ENCODE data around the gene B9D1.

Gene B9D1

GRCh38 chr17:19375732-19376131 lies 13.2 kb upstream of the B9D1 start:
- DNase-seq: no peak

GRCh38 chr17:19374136-19374535 lies 11.6 kb upstream of the B9D1 start:
- no peak for DNase-seq

- no peak for DNase-seq
Observed at GRCh38 chr17:19372866-19373504, 10.5 kb upstream of the B9D1 start.

DNA sequence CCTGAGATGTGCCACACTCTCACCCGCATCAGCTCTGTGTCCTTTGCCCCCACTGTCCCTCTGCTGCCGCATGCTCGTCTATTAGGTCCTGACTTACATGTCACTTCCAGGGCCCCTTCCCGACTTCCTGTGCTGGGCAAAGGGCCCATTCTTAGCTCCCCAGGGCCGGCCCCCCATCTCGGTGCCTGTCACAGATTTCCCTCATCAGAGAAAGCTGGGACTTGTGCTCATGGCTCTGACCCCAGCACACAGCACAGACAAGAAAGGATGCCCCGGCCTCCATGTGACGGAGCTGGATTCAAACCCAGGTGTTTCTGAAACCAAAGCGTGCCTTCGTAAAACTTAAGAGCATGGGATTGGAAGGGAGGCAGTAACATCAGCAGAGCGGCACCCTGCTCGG lies 9.9 kb upstream of the B9D1 start:
- DNase-seq: no peak

GRCh38 chr17:19372011-19372370 lies 9.5 kb upstream of the B9D1 start:
- DNase-seq: no peak

- no peak for DNase-seq
Observed at GRCh38 chr17:19371259-19372010, 8.9 kb upstream of the B9D1 start.

DNA sequence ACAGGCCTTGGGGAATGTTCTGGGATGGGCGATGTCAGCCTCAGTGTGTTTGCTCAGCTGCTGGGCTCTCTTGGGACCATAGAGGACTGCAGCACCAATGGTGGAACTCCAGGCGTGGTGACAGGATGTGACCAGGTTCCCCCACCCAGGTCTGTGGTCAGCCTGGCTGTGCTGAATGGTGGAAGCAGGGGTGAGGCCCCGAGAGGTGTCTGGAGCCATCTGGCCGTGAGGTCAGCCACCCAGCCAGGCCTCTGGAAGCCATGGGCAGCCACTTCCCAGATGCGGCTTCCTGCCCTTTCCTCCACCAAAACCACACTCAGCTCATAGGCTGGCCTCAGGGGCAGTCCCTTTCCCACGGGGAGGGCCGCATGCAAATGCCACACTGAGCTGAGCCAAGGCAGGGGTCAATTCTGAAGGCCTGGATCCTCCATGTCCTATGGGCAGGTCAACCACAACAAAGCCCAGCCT lies 8.0 kb upstream of the B9D1 start:
- DNase-seq: no peak

DNA sequence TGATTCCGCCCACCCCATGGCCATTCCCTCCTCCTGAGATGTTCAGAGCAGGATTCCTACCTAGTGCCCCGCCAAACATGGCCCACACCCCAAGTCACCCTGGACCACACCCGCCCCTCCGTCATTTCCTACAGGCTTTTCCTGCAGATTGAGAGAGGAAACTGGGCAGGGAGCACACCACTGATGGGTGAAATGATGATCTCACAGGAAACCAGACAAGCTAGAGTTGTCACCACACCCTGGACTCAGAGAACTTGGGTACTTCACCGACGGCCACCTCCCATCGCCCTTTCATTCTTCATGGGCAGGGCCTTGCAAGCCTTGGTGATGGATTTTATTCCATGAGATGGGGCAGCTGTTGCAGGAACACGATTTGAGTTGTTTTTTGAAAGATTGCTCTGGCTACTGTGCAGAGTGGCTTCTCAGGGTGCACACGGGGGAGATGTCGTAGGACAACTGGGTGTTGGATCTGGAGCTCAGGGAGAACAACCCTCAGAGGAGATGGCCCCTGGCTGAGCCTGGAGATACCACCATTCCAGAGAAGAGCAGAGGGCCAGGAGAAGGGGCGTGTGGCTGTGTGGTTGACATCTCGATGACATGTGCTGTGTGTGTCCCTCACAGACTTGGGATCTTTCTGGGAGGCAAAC lies 7.4 kb upstream of the B9D1 start:
- peak; percentile 66 for DNase-seq

- no peak for DNase-seq
Observed at GRCh38 chr17:19369107-19369778, 6.7 kb upstream of the B9D1 start.

- DNase-seq: no peak
Observed at GRCh38 chr17:19368229-19368628, 5.7 kb upstream of the B9D1 start.

DNA sequence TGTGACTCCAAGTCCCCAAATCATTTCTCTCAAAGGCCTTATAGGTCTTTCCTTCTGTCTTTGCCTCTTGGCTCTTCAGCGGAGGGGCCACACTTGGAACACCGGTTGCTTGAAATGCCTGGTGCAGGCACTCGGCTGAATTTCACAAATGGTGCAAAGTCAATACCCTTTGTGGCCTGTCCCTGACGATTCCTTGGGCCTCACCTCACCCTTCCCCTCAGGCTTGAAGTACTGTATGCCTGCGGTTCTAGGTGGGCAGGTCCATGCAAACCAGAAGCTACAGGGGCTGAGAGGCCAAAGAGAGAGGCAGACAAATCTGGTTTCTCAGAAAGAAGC lies 4.1 kb upstream of the B9D1 start:
- DNase-seq: no peak

DNA sequence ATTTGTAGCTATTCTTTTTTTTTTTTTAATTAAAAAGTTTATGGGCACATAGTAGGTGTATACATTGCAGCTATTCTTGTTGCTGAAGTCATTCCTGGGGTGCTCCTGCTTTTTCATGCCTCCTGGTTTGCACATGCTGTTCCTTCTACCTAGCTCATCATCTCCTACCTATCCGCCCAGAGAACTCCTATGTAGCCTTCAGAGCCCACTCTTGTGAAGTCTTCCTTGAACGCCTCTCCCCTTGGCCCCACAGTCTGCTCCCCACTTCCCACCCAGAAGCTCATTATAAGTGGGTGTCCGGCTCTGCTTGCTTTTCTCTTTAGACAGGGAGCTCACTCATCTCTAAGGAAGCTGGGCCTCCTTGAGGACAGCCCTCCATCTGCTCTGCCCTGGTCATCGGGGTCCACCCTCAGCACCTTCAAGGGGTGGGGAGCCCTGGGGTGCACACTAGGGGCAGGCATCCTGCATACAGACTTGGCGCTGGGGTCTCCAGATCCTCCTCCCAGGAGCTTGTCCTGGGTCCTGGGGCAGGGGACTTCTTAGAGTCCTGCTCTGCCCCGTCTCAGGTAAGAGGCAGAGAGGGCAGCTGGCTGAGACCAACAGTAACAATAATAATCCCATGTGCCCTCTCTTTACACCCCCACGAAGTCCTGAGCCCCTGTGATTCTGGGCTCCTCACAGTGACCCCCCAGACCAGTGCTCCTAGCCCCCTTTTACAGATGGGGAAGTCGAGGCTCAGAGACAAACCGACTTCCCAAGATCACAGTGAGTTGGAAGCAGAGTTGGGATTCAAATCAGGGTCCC lies 3.5 kb upstream of the B9D1 start:
- no peak for DNase-seq

DNA sequence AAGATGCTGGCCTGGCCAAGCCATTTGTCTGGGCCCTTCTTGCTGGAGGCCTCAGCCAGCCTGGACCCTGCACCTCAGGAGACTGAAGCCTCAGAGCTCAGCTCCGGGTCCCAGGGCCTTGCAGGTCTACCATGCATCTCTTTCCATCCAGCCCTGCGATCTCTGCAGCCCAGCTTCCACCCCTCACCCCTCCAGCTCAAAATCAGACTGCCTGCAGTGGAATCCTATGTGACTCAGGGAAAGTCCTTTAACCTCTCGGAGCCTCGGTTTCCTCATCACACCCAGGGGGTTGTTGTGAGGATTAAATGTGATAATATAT lies 2.9 kb upstream of the B9D1 start:
- no peak for DNase-seq

DNA sequence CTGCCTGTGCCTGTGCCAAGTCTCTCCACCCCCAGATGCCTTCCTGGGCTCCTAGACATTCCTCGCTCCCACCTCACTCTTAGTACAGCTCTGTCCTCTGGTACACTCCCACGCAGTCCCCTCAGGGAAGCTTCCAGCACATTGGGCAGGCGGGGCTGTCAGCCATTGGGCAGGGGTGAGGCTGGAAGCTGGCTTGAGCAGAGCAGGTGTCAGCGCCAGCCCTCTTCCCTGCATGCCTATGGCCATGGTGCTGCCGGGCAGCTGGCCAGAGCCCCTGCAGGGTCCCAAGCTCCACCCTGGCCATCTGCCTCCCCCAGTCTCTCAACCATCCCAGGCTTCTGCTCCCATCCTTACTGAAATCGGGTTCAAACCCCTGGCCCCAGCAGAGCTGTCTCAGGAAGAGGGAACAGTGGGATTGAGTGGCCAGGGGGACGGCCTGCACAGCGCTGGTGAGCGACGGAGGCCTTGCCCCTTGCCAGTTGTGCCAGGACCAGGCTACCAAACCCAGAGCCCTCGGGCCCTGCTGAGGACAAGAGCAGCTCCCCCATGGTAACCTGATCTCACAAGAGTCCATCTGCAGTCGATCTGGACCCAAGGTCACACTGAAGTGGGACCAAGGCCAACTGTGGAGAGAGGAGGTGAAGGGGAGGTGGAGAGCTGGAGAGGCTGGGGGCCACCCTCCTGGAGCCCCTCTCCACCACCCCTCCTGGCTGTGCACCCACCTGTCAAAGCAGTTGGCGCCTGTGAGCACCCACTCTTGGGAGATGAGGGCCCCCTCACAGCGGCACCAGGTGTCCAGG lies 2.4 kb upstream of the B9D1 start:
- no peak for DNase-seq

DNA sequence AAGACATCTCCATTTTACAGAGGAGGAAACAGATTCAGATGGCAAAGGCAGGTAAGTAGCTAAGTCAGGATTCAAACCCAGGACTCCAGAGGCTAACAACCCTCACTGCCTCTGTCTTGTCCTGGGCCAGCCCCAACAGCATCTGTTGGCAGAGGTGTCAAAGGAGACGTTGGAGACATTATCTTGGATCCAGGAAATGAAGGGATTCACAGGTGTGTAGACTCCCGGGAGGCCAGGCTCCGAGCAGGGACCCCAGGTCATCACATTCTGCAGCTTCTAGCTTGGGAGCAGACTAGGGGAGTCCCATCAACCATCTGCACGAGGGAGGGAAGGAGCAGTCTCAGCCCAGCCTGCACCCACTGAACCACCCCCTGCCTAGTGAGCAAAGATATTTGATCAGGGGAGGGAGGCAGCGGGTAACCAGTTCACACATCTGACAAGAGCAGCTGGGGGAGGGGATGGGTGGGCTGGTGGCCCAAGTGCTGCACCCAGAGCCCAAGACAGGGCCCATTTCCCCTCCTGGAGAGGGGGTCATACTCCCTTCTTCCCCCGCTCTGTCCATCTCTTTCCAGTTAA lies 1.0 kb upstream of the B9D1 start:
- DNase-seq: no peak

GRCh38 chr17:19363114-19363438 lies 553 bp upstream of the B9D1 start:
- no peak for DNase-seq

- DNase-seq: no peak
Observed at GRCh38 chr17:19361944-19362276, 613 bp downstream of the B9D1 start.

GRCh38 chr17:19361326-19361725 lies 1.2 kb downstream of the B9D1 start:
- DNase-seq: no peak

DNA sequence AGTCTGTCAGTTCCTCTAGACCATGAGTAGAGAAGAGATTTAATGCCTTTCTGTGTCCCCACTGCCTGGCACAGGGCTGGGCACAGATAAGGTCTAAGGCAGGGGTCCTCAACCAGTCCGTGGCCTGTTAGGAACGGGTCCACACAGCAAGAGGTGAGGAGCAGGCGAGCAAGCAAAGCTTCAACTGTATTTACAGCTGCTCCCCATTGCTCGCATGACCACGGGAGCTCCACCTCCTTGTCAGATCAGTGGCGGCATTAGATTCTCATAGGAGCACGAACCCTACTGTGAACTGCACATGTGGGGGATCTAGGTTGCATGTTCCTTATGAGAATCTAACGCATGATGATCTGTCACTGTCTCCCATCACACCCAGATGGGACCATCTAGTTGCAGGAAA lies 1.8 kb downstream of the B9D1 start:
- no peak for DNase-seq

DNA sequence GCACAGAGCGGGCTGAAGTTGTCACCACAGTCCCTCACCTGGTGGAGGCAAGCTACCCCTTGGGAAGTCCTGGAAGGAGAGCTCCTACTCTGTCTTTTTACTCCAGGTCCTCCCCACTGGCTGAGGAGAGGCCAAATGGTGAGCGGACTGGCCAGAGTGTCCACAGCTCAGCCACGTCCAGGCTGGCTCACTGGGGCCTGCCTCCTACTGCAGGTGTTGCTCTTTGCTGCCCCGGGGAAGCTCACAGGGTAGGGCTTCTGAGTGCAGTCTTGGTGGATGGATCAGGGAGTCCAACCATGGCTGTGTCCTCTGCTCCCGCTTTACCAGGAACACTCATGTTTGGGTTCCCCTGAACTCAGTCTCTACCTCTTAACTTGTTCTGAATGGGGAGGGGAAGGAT lies 2.7 kb downstream of the B9D1 start:
- no peak for DNase-seq

- no peak for DNase-seq
Observed at GRCh38 chr17:19359151-19359550, 3.4 kb downstream of the B9D1 start.

- DNase-seq: no peak
Observed at GRCh38 chr17:19357761-19358160, 4.8 kb downstream of the B9D1 start.
